GM21360 (cell line): ENCODE data around the gene C8A.

ENCODE experiments used
- ATAC-seq: cut with Tn5 transposase; IDR thresholded peaks from one replicate; pipeline ENCODE4 v1.9.1; 2021; ENCODE audit warnings: mild to moderate bottlenecking, moderate library complexity; ENCODE audit not compliant: unreplicated experiment

Gene C8A

DNA sequence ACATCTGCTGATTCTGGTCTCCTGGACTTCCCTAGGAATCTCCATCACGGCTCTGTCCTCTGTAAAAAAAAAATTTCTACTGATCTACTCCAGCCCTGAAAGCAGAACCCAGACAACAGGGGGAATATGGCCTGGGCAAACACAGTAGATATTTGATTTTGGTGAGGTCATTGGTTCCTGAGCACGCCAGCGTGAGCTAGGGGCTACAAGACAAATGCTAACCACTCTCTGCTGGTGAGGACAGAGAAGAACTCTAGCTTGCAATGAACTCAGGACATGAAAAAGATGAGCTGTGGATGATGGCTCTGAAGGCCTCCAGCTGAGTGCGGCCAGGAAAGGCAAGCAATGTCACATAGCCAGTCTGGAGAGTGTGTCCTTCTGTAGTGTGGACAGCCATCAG lies 18.2 kb upstream of the C8A start:
- no peak for ATAC-seq

- no peak for ATAC-seq
These were observed 17.2 kb upstream of the C8A start for GRCh38 chr1:56837244-56837939.

DNA sequence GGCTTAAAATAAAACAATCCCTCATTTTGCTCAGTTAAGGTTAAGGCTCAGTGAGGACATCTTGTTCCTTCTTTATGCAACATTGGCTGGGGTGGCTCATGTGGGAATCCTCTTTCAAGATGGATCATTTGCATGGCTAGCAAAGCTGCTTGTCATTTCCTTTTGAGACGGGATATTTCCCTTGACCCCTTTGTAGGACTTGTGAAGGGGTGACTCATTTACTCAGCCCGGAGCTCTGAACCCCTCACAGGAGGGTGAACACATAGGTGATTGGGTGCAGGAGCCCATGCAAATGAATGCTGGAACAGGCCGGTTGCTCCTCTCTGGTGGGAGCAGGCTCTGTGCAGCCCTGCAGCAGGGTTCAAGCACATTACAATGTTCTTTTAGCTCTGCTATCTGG lies 15.8 kb upstream of the C8A start:
- no peak for ATAC-seq

DNA sequence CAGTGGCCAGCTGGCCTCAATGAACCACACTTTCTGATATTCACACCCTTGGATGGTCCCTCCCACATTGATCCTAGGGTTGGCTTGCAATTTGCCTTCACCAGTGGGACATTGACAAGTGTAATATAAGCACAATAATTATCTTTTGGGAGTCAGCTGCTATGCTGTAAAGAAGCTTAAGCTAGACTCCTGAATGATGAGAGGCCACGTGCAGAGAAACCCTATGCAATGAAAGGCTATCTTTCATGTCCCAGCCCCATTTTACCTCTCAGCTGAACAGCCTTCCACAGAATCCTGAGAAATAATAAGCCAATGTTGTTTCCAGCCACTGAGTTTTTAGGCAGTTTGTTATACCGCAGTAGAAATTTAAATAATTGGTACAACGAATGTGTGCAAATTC lies 11.1 kb upstream of the C8A start:
- ATAC-seq, result no peak

DNA sequence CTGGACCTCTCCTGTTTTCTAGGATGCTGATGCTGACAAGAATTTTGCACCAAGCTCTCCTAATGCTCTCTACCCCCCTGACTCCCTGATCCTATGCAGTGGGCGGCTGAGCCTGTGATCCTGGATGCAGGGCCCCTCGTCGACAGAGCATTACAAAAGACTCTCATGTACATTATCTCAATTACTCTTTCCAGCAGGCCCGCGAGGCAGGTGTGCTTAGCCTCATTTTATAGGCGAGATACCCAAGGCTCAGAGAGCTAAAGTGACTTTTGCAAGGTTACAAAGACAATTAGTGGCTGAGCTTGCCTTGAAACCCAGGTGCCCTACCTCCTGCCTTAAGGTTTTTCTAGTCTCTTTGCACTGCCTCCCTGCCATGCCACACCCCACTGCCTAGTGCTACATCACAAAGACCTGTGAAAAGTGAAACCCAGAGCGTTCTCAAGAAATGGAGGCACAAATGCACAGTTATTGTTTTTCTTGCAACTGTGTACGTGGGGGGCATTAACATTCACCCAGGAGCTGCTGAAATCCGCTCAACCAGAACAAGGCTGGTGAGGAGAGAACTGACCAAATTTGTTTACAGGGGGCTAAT lies 10.0 kb upstream of the C8A start:
- no peak for ATAC-seq

DNA sequence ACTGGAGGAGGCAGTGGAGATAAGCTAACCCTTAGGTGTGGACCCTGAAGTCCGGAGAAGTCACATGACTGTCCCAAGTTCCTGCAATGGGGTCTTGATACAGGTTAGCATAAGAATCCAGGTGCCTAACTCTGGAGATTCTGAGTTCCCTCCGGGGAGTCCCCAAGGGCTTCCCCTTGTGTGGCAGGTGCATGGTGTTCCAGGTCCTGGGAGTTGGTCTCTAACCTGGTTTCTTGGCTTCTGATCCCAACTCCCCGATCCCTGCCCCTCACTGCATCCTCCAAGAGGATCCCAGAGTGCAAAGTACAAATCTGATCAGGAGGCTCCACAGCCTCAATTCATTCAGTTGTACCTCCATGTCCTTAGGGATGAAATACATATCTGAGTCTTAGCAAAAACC lies 9.3 kb upstream of the C8A start:
- no peak for ATAC-seq

- ATAC-seq, result no peak
These were observed 4.8 kb upstream of the C8A start for GRCh38 chr1:56849750-56850149.

GRCh38 chr1:56850411-56850810 lies 4.2 kb upstream of the C8A start:
- no peak for ATAC-seq

GRCh38 chr1:56850922-56851321 lies 3.7 kb upstream of the C8A start:
- ATAC-seq, result no peak

DNA sequence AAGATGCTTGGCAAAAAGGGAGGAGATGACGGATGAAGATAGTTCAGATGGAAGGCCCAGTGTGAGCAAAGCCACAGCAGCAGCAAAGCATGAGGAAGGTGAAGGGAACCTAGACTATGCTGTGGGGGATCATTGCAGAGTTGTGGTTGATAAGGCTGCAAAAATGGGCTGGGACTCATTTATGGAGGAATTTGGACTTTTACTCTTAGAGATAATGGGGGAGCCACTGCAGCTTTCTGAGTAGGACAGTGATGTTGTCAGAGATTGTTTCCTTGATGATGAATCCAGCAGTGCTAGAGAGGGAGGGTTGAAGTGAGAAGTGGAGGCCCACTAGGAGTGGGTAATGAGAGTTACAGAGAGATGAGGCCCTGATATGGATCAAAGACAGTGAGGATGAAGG lies 2.1 kb upstream of the C8A start:
- ATAC-seq, result no peak

DNA sequence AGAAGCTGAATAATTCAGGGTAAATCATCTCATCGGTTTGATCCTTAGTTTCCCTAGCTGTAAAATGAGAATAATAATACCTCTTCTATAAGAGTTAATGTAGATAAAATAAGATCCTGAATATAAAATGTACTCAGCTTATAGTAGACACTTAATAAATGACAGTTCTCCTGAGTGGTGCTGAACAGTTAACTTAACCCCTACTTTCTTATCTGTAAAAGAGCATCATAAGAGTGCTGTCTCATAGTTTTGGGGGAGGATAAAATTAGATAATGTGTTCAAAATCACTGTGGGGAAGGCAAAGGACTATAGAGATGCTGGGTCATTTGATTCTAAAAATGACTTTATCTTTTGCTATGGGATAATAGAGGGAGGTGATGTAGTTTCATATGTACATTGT lies 593 bp downstream of the C8A start:
- ATAC-seq, result no peak

DNA sequence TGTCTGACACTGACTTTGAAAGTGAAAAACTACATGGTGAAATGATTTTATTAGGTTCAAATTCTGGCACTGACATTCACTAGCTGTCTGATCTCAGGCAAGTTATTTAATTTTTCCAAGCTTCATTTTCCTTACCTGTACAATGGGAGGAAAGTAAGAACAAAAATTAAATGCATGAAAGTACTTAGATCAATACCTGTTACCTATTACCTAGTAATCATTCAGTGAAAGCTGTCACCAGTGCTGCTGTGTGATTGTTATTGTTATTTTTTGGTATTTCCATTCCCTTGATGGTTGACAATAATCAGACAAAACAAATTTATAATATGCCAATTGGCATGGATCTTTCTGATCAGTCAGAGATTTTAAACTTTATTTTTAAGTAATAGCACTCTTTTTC lies 1.6 kb downstream of the C8A start:
- ATAC-seq, result no peak

GRCh38 chr1:56859287-56859686 lies 4.7 kb downstream of the C8A start:
- ATAC-seq, result no peak

DNA sequence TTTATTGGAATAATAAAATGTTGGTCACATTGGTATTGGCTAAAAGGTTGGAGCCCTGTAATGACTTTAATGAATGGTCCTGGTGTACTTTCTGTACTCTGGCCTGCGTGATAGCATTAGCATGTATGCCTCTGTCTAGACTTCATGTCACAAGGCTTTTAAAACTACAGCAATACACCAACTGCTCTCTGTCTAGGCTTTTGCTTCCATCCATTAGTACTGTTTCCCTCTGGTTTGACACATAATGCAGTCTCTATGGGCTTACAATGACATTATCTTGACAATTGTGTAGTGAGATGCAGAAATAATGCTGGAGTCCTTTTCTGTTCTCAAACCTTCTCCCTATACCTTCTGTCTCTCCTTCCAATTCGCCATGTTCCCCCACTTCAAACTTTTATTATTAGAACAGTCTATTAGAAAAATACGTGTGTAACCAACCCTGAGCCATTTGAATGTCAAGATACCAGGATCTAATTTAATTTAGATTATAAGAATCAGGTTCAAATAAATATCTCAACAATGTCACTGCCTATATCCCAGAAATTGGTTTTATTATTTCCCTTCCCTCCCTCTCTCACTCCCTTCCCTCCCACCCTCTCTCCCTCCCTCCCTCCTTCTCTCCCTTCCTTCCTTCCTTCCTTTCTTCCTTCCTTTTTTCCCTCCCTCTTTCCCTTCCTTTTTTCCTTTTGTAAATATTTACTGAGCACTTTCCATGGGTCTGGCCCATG lies 8.8 kb downstream of the C8A start:
- ATAC-seq, result no peak

GRCh38 chr1:56864430-56864829 lies 9.8 kb downstream of the C8A start:
- no peak for ATAC-seq

DNA sequence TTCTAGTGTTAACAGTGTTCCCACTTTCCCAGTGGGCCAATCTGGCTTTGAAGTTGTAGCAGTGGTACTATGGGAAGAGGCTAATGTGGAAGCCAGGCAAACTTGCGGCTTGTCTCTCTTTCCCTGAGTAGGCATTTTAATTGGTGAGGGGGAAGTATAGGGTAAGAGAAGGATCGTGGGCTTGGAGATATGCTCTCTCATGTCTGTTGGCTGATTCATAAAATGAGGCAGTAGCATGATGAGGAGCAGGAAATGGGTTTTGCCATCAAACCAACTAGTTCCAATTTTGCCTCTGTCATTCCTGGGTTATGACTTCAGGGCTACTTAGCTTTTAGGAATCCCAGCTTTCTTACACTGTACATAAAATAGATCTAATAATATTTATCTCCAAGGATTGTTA lies 12.1 kb downstream of the C8A start:
- ATAC-seq, result no peak

- ATAC-seq, result no peak
These were observed 12.9 kb downstream of the C8A start for GRCh38 chr1:56867491-56867890.

- ATAC-seq, result no peak
These were observed 14.2 kb downstream of the C8A start for GRCh38 chr1:56868761-56869160.

DNA sequence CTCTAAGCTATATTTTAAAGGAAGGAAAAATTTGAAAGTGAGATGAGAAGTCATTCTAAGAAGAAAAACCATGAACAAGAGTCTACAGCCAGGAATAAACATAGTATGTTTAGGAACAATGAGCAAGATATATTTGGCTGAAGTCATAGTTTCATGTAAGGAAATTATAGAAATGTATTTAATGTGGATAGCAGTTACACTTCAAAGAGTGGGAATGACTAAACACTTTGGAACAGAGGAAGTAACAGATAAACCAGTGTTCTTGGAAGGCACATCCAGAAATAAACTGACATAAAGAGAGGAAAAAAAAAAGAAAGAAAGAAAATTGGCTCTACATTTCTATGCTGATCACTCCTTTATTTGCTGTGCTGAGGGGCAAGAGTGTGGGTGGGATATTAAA lies 18.0 kb downstream of the C8A start:
- ATAC-seq, result no peak

DNA sequence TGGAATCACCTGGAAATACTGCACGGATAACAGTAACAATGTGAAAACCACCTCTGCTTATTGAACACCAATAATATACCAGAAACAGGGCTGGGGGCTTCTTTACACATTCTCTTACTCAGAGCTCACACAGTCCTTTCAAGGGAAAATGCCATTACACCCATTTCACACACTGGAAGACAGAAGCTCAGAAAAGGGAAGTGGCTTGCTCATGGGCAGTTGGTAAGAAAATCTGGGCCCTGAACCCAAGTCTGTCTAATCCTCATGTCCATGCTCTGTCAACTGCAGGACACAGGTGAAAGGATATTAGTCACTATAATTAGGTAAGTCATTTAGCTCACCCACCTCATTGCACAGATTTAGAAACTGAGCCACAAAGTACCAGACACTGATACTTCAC lies 18.6 kb downstream of the C8A start:
- ATAC-seq, result no peak

DNA sequence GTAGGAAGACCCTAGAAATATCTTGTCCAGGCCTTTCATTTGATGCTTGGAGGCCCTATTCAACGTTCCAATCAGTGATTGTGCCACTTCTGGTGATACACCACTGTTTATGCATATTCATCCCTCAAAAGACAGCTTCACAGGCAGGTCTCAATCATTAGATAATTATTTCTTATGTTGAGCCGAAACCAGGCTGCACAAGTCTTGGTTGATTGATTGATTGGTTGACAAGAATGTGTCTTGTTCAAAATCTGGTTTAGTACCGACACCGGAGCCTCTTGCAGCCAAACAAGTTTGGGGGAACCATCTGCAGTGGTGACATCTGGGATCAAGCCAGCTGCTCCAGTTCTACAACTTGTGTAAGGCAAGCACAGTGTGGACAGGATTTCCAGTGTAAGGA lies 20.1 kb downstream of the C8A start:
- ATAC-seq, result no peak

- ATAC-seq, result no peak
These were observed 23.4 kb downstream of the C8A start for GRCh38 chr1:56877973-56878372.
